Parathyroid adenoma (tissue), 2 donors: ENCODE results near the gene ASTN2.
A peak's percentile ranks its signal among the peaks of the same experiment; 100 is the strongest.

Experiments
- H2AFZ ChIP-seq: fragments of 300-600 bp; sonication (generic); one replicate; pipeline ENCODE4 v1.7.0; 2017; ENCODE audit warnings: antibody characterized with exemption, mild to moderate bottlenecking
- H3K27ac ChIP-seq: fragments of 300-600 bp; sonication (generic); one replicate; pipeline ENCODE4 v1.7.0; 2017
- H3K27me3 ChIP-seq: fragments of 300-600 bp; sonication (generic); one replicate; pipeline ENCODE4 v1.7.0; 2017; ENCODE audit warnings: low read length; ENCODE audit not compliant: control insufficient read depth, insufficient read depth
- H3K36me3 ChIP-seq: fragments of 300-600 bp; sonication (generic); one replicate; pipeline ENCODE4 v1.7.0; 2017; ENCODE audit warnings: low read length; ENCODE audit not compliant: control insufficient read depth, insufficient read depth
- H3K4me1 ChIP-seq: fragments of 300-600 bp; sonication (generic); one replicate; pipeline ENCODE4 v1.7.0; 2017; ENCODE audit warnings: control low read depth
- H3K4me2 ChIP-seq: fragments of 300-600 bp; sonication (generic); one replicate; pipeline ENCODE4 v1.7.0; 2017; ENCODE audit warnings: low read length
- H3K4me3 ChIP-seq: fragments of 300-600 bp; sonication (generic); one replicate; pipeline ENCODE4 v1.7.0; 2017; ENCODE audit warnings: low read depth, low read length
- H3K79me2 ChIP-seq: fragments of 300-600 bp; sonication (generic); one replicate; pipeline ENCODE4 v1.7.0; 2017; ENCODE audit warnings: control low read depth
- H3K9ac ChIP-seq: fragments of 300-600 bp; sonication (generic); one replicate; pipeline ENCODE4 v1.7.0; 2017; ENCODE audit warnings: mild to moderate bottlenecking
- H3K9me3 ChIP-seq: fragments of 300-600 bp; sonication (generic); one replicate; pipeline ENCODE4 v1.7.0; 2017; ENCODE audit warnings: low read length; ENCODE audit not compliant: control insufficient read depth
- TF ChIP-seq, protein P1 (sequence below): fragments of 300-600 bp; sonication (generic); IDR thresholded peaks from one replicate; pipeline ENCODE4 v1.7.0; 2017; ENCODE audit warnings: antibody characterized with exemption, mild to moderate bottlenecking
- donor health status: primary hyperparathyroidism.

The ASTN2 gene

DNA sequence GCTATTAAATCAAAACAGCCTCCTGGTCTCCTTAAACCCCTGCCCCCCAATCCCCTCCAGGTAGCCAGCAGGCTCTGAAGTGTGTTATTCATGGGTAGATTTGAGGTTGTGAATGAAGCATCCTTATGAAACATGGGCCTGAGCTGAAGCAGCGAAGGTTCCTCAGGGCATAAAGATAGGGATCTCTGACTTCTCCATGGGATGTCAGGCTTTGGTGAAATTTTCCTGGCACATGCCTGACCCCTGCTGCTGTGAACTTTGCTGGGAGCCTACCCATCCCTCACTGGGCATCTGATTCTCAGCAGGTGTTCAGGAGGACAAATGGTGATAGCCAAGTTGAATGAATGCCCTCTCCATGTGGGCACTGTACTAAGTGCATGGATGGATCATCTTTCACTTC is 250.3 kb downstream of the ASTN2 start:
- H3K9ac ChIP-seq: no peak overlapping the region
- no peaks in the 10 kb centered on the region for H3K27me3 ChIP-seq
- H3K4me1 ChIP-seq: no peaks in the 10 kb centered on the region
- no peak overlapping the region for H3K4me3 ChIP-seq
- no peak overlapping the region for H3K27ac ChIP-seq
- no peaks in the 10 kb centered on the region for H3K9me3 ChIP-seq
- no peaks in the 10 kb centered on the region for H3K79me2 ChIP-seq
- TF ChIP-seq, protein P1, sequence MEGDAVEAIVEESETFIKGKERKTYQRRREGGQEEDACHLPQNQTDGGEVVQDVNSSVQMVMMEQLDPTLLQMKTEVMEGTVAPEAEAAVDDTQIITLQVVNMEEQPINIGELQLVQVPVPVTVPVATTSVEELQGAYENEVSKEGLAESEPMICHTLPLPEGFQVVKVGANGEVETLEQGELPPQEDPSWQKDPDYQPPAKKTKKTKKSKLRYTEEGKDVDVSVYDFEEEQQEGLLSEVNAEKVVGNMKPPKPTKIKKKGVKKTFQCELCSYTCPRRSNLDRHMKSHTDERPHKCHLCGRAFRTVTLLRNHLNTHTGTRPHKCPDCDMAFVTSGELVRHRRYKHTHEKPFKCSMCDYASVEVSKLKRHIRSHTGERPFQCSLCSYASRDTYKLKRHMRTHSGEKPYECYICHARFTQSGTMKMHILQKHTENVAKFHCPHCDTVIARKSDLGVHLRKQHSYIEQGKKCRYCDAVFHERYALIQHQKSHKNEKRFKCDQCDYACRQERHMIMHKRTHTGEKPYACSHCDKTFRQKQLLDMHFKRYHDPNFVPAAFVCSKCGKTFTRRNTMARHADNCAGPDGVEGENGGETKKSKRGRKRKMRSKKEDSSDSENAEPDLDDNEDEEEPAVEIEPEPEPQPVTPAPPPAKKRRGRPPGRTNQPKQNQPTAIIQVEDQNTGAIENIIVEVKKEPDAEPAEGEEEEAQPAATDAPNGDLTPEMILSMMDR: no peak
- H2AFZ ChIP-seq: no peak overlapping the region
- no peak overlapping the region for H3K4me2 ChIP-seq
- H3K36me3 ChIP-seq: no peaks in the 10 kb centered on the region

DNA sequence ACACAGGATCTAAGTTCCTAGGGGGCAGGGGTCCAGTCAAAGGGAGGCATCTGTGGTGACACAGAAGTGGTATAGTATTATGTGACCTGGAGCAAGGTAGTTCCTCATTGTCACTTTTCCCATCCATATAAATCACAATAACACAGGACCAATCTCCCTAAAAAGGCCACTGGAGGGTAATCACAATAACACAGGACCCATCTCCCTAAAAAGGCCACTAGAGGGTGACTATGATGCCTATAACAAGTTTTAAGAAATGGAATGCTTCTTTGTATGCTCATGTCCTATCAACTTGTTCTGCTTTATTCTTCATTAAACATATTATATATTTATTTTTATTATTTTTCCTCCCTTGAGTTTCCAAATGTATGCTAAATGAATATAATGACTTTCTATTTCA is 254.6 kb downstream of the ASTN2 start:
- Histone ChIP-seq H3K27ac (no peak overlapping the region), H3K9me3 (no peaks in the 10 kb centered on the region), H3K9ac (no peak overlapping the region), H3K36me3 (no peaks in the 10 kb centered on the region), H3K4me3 (no peak overlapping the region), H3K4me1 (no peaks in the 10 kb centered on the region), H3K27me3 (no peaks in the 10 kb centered on the region), H2AFZ (no peak overlapping the region), H3K4me2 (no peak overlapping the region), H3K79me2 (no peaks in the 10 kb centered on the region)
- TF ChIP-seq, protein P1: no peak

DNA sequence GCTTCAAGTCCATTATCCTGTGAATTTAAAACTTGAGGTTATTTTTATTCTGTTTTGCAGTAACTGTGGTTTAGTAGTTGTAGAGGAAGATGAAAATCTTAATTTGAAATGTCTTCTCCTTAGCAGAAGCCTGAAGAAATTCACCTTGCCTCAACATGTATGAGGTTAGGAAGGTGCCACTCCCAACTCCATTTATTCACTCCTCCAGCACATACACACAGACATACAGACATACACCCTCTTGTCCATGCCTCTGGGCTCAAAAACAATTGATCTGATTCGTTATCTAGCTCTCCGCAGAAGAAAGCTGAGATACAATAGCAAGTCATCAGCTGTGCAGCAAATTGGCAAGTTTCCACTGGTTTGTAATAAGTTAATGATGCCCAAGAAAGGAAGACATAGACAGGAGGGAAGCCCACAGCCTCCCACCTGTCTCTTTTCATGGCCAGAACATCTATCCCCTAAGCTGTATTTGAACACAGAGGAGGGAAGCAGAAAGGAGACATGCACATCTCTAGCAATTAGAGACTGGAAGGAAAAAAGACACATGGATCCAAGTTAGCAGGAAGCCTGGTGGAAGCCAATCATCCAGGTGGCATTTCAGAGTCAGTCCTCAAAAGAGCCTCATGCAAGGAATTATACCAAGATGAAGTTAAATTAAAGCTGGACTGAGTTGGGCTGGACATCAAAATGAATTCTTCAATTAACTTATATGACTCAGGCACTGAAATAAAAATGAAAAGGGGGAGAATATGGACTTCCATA is 257.9 kb downstream of the ASTN2 start:
- Histone ChIP-seq H3K79me2 (no peaks in the 10 kb centered on the region), H3K9ac (no peak overlapping the region), H3K9me3 (no peaks in the 10 kb centered on the region), H2AFZ (no peak overlapping the region), H3K27ac (no peak overlapping the region), H3K27me3 (no peaks in the 10 kb centered on the region), H3K4me3 (no peak overlapping the region), H3K4me1 (no peaks in the 10 kb centered on the region), H3K4me2 (no peak overlapping the region), H3K36me3 (no peaks in the 10 kb centered on the region)
- TF ChIP-seq, protein P1: no peak

DNA sequence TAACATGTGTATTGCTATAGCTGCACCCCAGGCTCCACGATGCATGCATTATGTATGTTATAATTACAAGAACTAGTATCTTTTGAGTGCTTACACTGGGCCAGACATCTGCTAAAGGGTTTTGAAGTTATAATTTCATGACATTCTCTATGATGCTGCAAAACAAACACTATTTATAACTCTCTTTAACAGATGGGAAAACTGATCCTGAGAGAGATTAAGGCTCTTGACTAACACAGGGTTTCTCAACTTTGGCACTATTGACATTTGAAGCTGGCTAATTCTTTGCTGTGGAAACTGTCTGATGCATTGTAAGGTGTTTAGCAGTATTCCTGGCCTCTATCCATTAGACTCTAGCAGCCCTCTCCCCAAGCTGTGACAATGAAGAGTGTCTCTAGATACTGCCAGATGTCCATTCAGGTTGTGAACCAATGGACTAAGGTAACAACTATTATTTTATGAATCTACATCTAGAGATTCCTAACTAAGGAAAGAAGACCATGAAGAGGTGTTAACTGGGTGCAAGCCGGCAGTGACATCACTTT is 258.6 kb downstream of the ASTN2 start:
- TF ChIP-seq, protein P1: no peak
- no peaks in the 10 kb centered on the region for H3K9me3 ChIP-seq

DNA sequence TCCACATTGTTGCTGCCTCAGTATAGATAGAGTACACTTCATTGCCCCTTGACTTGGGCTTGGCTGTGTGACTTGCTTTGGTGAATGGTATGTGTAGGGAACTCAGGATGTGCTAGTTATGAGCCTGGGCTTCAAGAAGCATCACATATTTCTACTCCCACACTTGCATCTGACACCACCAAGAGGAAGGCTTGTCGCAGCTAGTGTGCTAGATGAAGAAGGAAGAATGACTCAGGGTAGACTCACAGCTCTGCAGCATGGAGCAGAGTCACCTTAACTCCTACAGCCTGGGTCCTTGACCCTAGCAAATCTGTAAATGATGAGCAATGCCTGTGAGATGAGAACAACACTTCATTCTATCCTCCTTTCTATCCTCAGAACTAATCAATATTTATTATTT is 261.8 kb downstream of the ASTN2 start:
- H3K9ac ChIP-seq: no peak overlapping the region

More for the DNA sequence above, 258.6 kb downstream of the ASTN2 start:
- Histone ChIP-seq H3K79me2 (no peaks in the 10 kb centered on the region), H3K27ac (no peak overlapping the region), H3K4me2 (peak overlapping the region; percentile 33), H3K9ac (no peak overlapping the region), H3K27me3 (no peaks in the 10 kb centered on the region), H3K4me1 (no peaks in the 10 kb centered on the region), H2AFZ (no peak overlapping the region), H3K36me3 (no peaks in the 10 kb centered on the region), H3K4me3 (no peak overlapping the region)

More for the DNA sequence above, 261.8 kb downstream of the ASTN2 start:
- Histone ChIP-seq H3K4me1 (no peaks in the 10 kb centered on the region), H3K27me3 (no peaks in the 10 kb centered on the region), H3K27ac (no peak overlapping the region), H3K4me3 (no peak overlapping the region), H3K4me2 (no peak overlapping the region), H2AFZ (no peak overlapping the region), H3K36me3 (no peaks in the 10 kb centered on the region), H3K79me2 (no peaks in the 10 kb centered on the region), H3K9me3 (no peaks in the 10 kb centered on the region)
- TF ChIP-seq, protein P1: no peak
